Stomach (tissue), 9 donors: ENCODE measurements around the gene PSMD13. TPM values are rescaled to one million over a fixed set of nuclear protein-coding genes. Genes with fewer than 3 reads are reported as not detected.

Source experiments
- DNase-seq, 2 donors: peaks; one replicate each; pipeline versions ENCODE4 v3.0.0 to v3.0.0-alpha.2; 2013 to 2019
- H3K27ac ChIP-seq, 5 donors: fragments of 200-600 bp in 4 of 5; sonication (generic) in 4 of 5; one replicate each; pipeline ENCODE4 v1.5.1; 2013 to 2019; ENCODE audit warnings: mild to moderate bottlenecking in 1 of 5, moderate library complexity in 1 of 5
- H3K27me3 ChIP-seq, 3 donors: fragments of 200-600 bp; sonication (generic); one replicate each; pipeline ENCODE4 v1.5.1; 2017 to 2019; ENCODE audit warnings: mixed run types in 1 of 3
- H3K36me3 ChIP-seq, 4 donors: fragments of 200-600 bp; sonication (generic); 1 replicate in 3 of 4; 2 replicates in 1 of 4; pipeline ENCODE4 v1.5.1; 2016 to 2019
- H3K4me1 ChIP-seq, 4 donors: fragments of 200-600 bp; sonication (generic); one replicate each; pipeline ENCODE4 v1.5.1; 2016 to 2019
- H3K4me3 ChIP-seq, 4 donors: fragments of 200-600 bp; sonication (generic) in 3 of 4; one replicate each; pipeline ENCODE4 v1.5.1; 2016 to 2019; ENCODE audit warnings: mild to moderate bottlenecking in 1 of 4
- H3K9me3 ChIP-seq, 4 donors: fragments of 200-600 bp; sonication (generic); one replicate each; pipeline ENCODE4 v1.5.1; 2016 to 2019
- EP300 ChIP-seq: sonication (generic); formaldehyde crosslinking; IDR thresholded peaks from one replicate; pipeline ENCODE4 v1.6.1; 2017; ENCODE audit warnings: antibody characterized with exemption
- POLR2A ChIP-seq, 4 donors: fragments of 450-650 bp; IDR thresholded peaks; one replicate each; pipeline ENCODE4 v1.6.1; 2016; ENCODE audit warnings: antibody characterized with exemption in 4 of 4, control low read depth in 2 of 4, mild to moderate bottlenecking in 1 of 4, moderate library complexity in 1 of 4
- POLR2AphosphoS5 ChIP-seq, 3 donors: sonication (generic); formaldehyde crosslinking; IDR thresholded peaks; one replicate each; pipeline ENCODE4 v1.6.1; 2016; ENCODE audit warnings: antibody characterized with exemption in 3 of 3
- WGBS, 5 donors: extraction: QIAGEN DNeasy Blood & Tissue Kit in 3 of 5; methylation state at CpG; one replicate each; pipeline versions ENCODE4 v1.1.5 to v1.1.7; 2013 to 2018; 5-methylcytosine and 5-hydroxymethylcytosine counted together
- intact Hi-C: fragments of 100-400 bp; cut with DNase I; formaldehyde crosslinking; loops from one replicate; pipeline ENCODE4 v1.15.1; 2023; ENCODE audit warnings: low total_unique reads
- polyA plus RNA-seq, 3 donors: library from polyadenylated mRNA; stranded (reverse); fragments of 200-250 nt; gene quantifications; one replicate each; pipeline ENCODE4 v1.2.3, GENCODE V29; 2013
- total RNA-seq, 5 donors: library from RNA; depleted of rRNA; stranded (reverse); fragments of >200 nt; gene quantifications; one replicate each; pipeline versions ENCODE4 v1.1.0 to v1.2.3, GENCODE V29; 2014 to 2016
- TF ChIP-seq, protein P1 (sequence below), 7 experiments: fragments of 450-650 bp in 4 of 7; fragments of 200-600 bp in 3 of 7; sonication (generic) in 3 of 7; IDR thresholded peaks; one replicate each; pipeline ENCODE4 v1.5.1; 2016 to 2019; ENCODE audit warnings: antibody characterized with exemption in 7 of 7, control low read depth in 2 of 7, mild to moderate bottlenecking in 1 of 7
- donor health status: healthy with polysubstance abuse.
- donor health status: Bipolar disorder and iron deficiency.
- donor health status: healthy.

The PSMD13 gene
- total and polyA plus RNA-seq, 8 donors = 36.2 to 132 (median 111) TPM

GRCh38 chr11:288478-289397, 52.0 kb downstream of the PSMD13 start, which contains the start of gene PGGHG:
Gene PGGHG (plus strand): TSS chr11:289126. CDS start chr11:289817, 691 bp downstream.
- intact Hi-C loops = no loop called here
- TF ChIP-seq POLR2AphosphoS5 (IDR thresholded peaks at IDR 0.05) (peak in 2 of 3 donors; percentile 45 to 51), POLR2A (IDR thresholded peaks at IDR 0.05) (no peak), EP300 (no peak)
- TF ChIP-seq, protein P1, sequence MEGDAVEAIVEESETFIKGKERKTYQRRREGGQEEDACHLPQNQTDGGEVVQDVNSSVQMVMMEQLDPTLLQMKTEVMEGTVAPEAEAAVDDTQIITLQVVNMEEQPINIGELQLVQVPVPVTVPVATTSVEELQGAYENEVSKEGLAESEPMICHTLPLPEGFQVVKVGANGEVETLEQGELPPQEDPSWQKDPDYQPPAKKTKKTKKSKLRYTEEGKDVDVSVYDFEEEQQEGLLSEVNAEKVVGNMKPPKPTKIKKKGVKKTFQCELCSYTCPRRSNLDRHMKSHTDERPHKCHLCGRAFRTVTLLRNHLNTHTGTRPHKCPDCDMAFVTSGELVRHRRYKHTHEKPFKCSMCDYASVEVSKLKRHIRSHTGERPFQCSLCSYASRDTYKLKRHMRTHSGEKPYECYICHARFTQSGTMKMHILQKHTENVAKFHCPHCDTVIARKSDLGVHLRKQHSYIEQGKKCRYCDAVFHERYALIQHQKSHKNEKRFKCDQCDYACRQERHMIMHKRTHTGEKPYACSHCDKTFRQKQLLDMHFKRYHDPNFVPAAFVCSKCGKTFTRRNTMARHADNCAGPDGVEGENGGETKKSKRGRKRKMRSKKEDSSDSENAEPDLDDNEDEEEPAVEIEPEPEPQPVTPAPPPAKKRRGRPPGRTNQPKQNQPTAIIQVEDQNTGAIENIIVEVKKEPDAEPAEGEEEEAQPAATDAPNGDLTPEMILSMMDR (IDR thresholded peaks at IDR 0.05) = no peak
- peaks cover 0 to 39% (median 15%) of the 10 kb centered on the region in 3 donors for H3K27me3 ChIP-seq
- H3K36me3 ChIP-seq = peaks cover 0 to 27% (median 19%) of the 10 kb centered on the region in 4 donors
- peaks cover 4 to 31% (median 28%) of the 10 kb centered on the region in 4 donors for H3K4me1 ChIP-seq
- peak within 1 kb of the TSS; percentile 18 to 83 (median 80) for H3K27ac ChIP-seq
- 0 to 1% (median 0%) methylated on average over 14 to 110 of the region's 112 CpGs for WGBS, 5 donors
- no peaks in the 10 kb centered on the region for H3K9me3 ChIP-seq
- H3K4me3 ChIP-seq = peak within 1 kb of the TSS; percentile 63 to 87 (median 76)
- peak; percentile 84 to 88 for DNase-seq

GRCh38 chr11:289398-289711, 52.6 kb downstream of the PSMD13 start:
- WGBS, 5 donors = 8 to 43% (median 22%) methylated on average over 4 to 14 of the region's 14 CpGs
- intact Hi-C loops = no loop called here
- DNase-seq = no peak
- TF ChIP-seq, protein P1 (IDR thresholded peaks at IDR 0.05) = no peak
- TF ChIP-seq POLR2AphosphoS5 (IDR thresholded peaks at IDR 0.05) = no peak
- no peak for TF ChIP-seq POLR2A (IDR thresholded peaks at IDR 0.05)
- TF ChIP-seq EP300 = no peak
- H3K9me3 ChIP-seq = no peaks in the 10 kb centered on the region
- H3K27ac ChIP-seq = peak overlapping the region in 4 of 5 donors; percentile 72 to 83 (median 80)
- peaks cover 0 to 33% (median 25%) of the 10 kb centered on the region in 4 donors for H3K36me3 ChIP-seq
- H3K4me3 ChIP-seq = peak overlapping the region; percentile 63 to 87 (median 76)
- H3K4me1 ChIP-seq = peaks cover 4 to 31% (median 28%) of the 10 kb centered on the region in 4 donors
- peaks cover 0 to 33% (median 8%) of the 10 kb centered on the region in 3 donors for H3K27me3 ChIP-seq

- Histone ChIP-seq H3K27ac (peak overlapping the region in 3 of 5 donors; percentile 72 to 83 (median 81)), H3K27me3 (peaks cover 0 to 26% (median 4%) of the 10 kb centered on the region in 3 donors), H3K4me1 (peaks cover 4 to 31% (median 28%) of the 10 kb centered on the region in 4 donors), H3K36me3 (peaks cover 0 to 39% (median 31%) of the 10 kb centered on the region in 4 donors), H3K4me3 (peak overlapping the region; percentile 63 to 87 (median 76)), H3K9me3 (no peaks in the 10 kb centered on the region)
- no peak for DNase-seq
- TF ChIP-seq POLR2A (IDR thresholded peaks at IDR 0.05) = no peak
- TF ChIP-seq, protein P1 (IDR thresholded peaks at IDR 0.05) = no peak
- TF ChIP-seq EP300 = no peak
- TF ChIP-seq POLR2AphosphoS5 (IDR thresholded peaks at IDR 0.05) = no peak
- WGBS, 5 donors = 84 to 87% (median 86%) methylated on average over 38 to 48 of the region's 48 CpGs
- intact Hi-C loops = no loop called here
Measured at GRCh38 chr11:289712-290620, 53.2 kb downstream of the PSMD13 start.
